HUES6 (cell line): ENCODE measurements around the gene CEP152.
A peak's percentile ranks its signal among the peaks of the same experiment; 100 is the strongest.

Experiments
- H3K27ac ChIP-seq: 2 replicates; pipeline ENCODE4 v1.7.0; 2013; ENCODE audit warnings: low read depth, mild to moderate bottlenecking, low read length, inconsistent platforms
- H3K27me3 ChIP-seq: 2 replicates; pipeline ENCODE4 v1.6.1; 2013; ENCODE audit warnings: low read length; ENCODE audit not compliant: control insufficient read depth, insufficient read depth
- H3K36me3 ChIP-seq: 2 replicates; pipeline ENCODE4 v1.6.1; 2013; ENCODE audit warnings: low read length; ENCODE audit not compliant: control insufficient read depth, insufficient read depth
- H3K4me1 ChIP-seq: 2 replicates; pipeline ENCODE4 v1.6.1; 2013; ENCODE audit warnings: low read length; ENCODE audit not compliant: control insufficient read depth, insufficient read depth
- H3K4me3 ChIP-seq: 2 replicates; pipeline ENCODE4 v1.5.1; 2013; ENCODE audit warnings: low read depth, low read length
- H3K9ac ChIP-seq: one replicate; pipeline ENCODE4 v1.6.1; 2013; ENCODE audit warnings: mild to moderate bottlenecking, low read length
- H3K9me3 ChIP-seq: 2 replicates; pipeline ENCODE4 v1.6.1; 2013; ENCODE audit warnings: low read depth, low read length; ENCODE audit not compliant: control insufficient read depth, insufficient read depth

The CEP152 gene

DNA sequence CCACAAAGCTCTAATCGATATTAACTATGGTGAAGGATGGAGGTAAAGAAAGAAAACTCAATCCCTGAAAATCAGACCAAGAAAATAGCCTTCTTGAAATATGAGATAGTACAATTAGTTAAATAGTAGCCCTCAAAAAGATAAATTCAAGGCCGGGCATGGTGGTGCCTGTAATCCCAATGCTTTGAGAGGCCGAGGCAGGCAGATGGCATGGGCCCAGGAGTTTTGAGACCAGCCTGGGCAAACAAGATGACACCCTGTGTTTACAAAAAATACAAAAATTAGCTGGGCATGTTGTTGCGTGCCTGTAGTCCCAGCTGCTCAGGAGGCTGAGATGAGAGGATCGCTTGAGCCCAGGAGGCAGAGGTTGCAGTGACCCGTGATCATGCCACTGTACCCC lies 31.6 kb upstream of the CEP152 start:
- no peaks in the 10 kb centered on the region for H3K27me3 ChIP-seq
- H3K4me1 ChIP-seq: no peaks in the 10 kb centered on the region
- H3K36me3 ChIP-seq: no peaks in the 10 kb centered on the region
- H3K27ac ChIP-seq: no peak overlapping the region
- no peak overlapping the region for H3K4me3 ChIP-seq
- no peaks in the 10 kb centered on the region for H3K9me3 ChIP-seq
- H3K9ac ChIP-seq: no peak overlapping the region

GRCh38 chr15:48834756-48835155 lies 23.9 kb upstream of the CEP152 start:
- Histone ChIP-seq H3K9ac (no peak overlapping the region), H3K36me3 (no peaks in the 10 kb centered on the region), H3K9me3 (no peaks in the 10 kb centered on the region), H3K4me1 (no peaks in the 10 kb centered on the region), H3K4me3 (no peak overlapping the region), H3K27ac (no peak overlapping the region), H3K27me3 (no peaks in the 10 kb centered on the region)

- no peak overlapping the region for H3K4me3 ChIP-seq
- no peaks in the 10 kb centered on the region for H3K9me3 ChIP-seq
- H3K4me1 ChIP-seq: no peaks in the 10 kb centered on the region
- no peak overlapping the region for H3K27ac ChIP-seq
- H3K9ac ChIP-seq: no peak overlapping the region
- no peaks in the 10 kb centered on the region for H3K27me3 ChIP-seq
- H3K36me3 ChIP-seq: no peaks in the 10 kb centered on the region
Observed at GRCh38 chr15:48833526-48834239, 22.8 kb upstream of the CEP152 start.

- H3K4me1 ChIP-seq: no peaks in the 10 kb centered on the region
- H3K9me3 ChIP-seq: no peaks in the 10 kb centered on the region
- no peaks in the 10 kb centered on the region for H3K36me3 ChIP-seq
- no peak overlapping the region for H3K27ac ChIP-seq
- H3K27me3 ChIP-seq: no peaks in the 10 kb centered on the region
- H3K4me3 ChIP-seq: no peak overlapping the region
- no peak overlapping the region for H3K9ac ChIP-seq
Observed at GRCh38 chr15:48832648-48833047, 21.8 kb upstream of the CEP152 start.

DNA sequence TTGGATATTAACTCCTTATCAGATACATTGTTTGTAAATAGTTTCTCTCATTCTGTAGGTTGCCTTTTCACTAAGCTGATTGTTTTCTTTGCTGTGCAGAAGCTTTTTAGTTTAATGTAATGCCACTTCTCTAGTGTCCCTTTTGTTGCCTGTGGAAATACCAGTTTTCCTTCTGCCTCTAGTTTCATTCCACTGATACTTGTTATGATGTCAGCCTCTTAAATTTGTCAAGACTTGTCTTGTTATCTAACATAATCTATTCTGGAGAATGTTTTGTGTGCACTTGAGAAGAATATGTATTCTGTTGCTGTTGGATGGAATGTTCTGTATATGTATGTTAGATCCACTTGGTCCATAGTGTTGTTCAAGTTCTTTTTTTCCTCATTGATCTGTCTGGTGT lies 18.0 kb upstream of the CEP152 start:
- Histone ChIP-seq H3K4me1 (peaks cover 1% of the 10 kb centered on the region; the same call in 1 of the 2 replicates), H3K36me3 (no peaks in the 10 kb centered on the region), H3K27ac (no peak overlapping the region), H3K27me3 (no peaks in the 10 kb centered on the region), H3K9me3 (no peaks in the 10 kb centered on the region), H3K9ac (no peak overlapping the region), H3K4me3 (no peak overlapping the region)

- no peak overlapping the region for H3K27ac ChIP-seq
- H3K9ac ChIP-seq: no peak overlapping the region
- H3K36me3 ChIP-seq: no peaks in the 10 kb centered on the region
- H3K9me3 ChIP-seq: no peaks in the 10 kb centered on the region
- peaks cover 5% of the 10 kb centered on the region for H3K4me1 ChIP-seq
- no peak overlapping the region for H3K4me3 ChIP-seq
- H3K27me3 ChIP-seq: no peaks in the 10 kb centered on the region
Observed at GRCh38 chr15:48828471-48828870, 17.6 kb upstream of the CEP152 start.

- H3K27ac ChIP-seq: no peak overlapping the region
- no peaks in the 10 kb centered on the region for H3K27me3 ChIP-seq
- no peak overlapping the region for H3K9ac ChIP-seq
- H3K4me1 ChIP-seq: peaks cover 11% of the 10 kb centered on the region
- H3K9me3 ChIP-seq: no peaks in the 10 kb centered on the region
- no peak overlapping the region for H3K4me3 ChIP-seq
- no peaks in the 10 kb centered on the region for H3K36me3 ChIP-seq
Observed at GRCh38 chr15:48825075-48825474, 14.2 kb upstream of the CEP152 start.

GRCh38 chr15:48823706-48824105 lies 12.8 kb upstream of the CEP152 start:
- no peak overlapping the region for H3K4me3 ChIP-seq
- no peak overlapping the region for H3K27ac ChIP-seq
- H3K9ac ChIP-seq: no peak overlapping the region
- H3K4me1 ChIP-seq: peaks cover 11% of the 10 kb centered on the region
- H3K9me3 ChIP-seq: no peaks in the 10 kb centered on the region
- no peaks in the 10 kb centered on the region for H3K27me3 ChIP-seq
- H3K36me3 ChIP-seq: no peaks in the 10 kb centered on the region

- Histone ChIP-seq H3K4me3 (no peak overlapping the region), H3K27me3 (no peaks in the 10 kb centered on the region), H3K36me3 (no peaks in the 10 kb centered on the region), H3K9me3 (no peaks in the 10 kb centered on the region), H3K4me1 (peaks cover 11% of the 10 kb centered on the region), H3K9ac (no peak overlapping the region), H3K27ac (no peak overlapping the region)
Observed at GRCh38 chr15:48823237-48823636, 12.4 kb upstream of the CEP152 start.

GRCh38 chr15:48814286-48814685 lies 3.4 kb upstream of the CEP152 start:
- Histone ChIP-seq H3K9me3 (no peaks in the 10 kb centered on the region), H3K27me3 (peaks cover 9% of the 10 kb centered on the region), H3K9ac (no peak overlapping the region), H3K4me3 (no peak overlapping the region), H3K27ac (no peak overlapping the region), H3K4me1 (peaks cover 14% of the 10 kb centered on the region), H3K36me3 (no peaks in the 10 kb centered on the region)

GRCh38 chr15:48811325-48811958 lies 573 bp upstream of the CEP152 start:
- no peaks in the 10 kb centered on the region for H3K9me3 ChIP-seq
- H3K27me3 ChIP-seq: peaks cover 9% of the 10 kb centered on the region
- no peaks in the 10 kb centered on the region for H3K36me3 ChIP-seq
- H3K9ac ChIP-seq: peak overlapping the region; percentile 63
- H3K4me3 ChIP-seq: peak overlapping the region; percentile 83
- H3K27ac ChIP-seq: no peak overlapping the region
- H3K4me1 ChIP-seq: peaks cover 20% of the 10 kb centered on the region
